Measurements from ENCODE around the gene TH.

DNA sequence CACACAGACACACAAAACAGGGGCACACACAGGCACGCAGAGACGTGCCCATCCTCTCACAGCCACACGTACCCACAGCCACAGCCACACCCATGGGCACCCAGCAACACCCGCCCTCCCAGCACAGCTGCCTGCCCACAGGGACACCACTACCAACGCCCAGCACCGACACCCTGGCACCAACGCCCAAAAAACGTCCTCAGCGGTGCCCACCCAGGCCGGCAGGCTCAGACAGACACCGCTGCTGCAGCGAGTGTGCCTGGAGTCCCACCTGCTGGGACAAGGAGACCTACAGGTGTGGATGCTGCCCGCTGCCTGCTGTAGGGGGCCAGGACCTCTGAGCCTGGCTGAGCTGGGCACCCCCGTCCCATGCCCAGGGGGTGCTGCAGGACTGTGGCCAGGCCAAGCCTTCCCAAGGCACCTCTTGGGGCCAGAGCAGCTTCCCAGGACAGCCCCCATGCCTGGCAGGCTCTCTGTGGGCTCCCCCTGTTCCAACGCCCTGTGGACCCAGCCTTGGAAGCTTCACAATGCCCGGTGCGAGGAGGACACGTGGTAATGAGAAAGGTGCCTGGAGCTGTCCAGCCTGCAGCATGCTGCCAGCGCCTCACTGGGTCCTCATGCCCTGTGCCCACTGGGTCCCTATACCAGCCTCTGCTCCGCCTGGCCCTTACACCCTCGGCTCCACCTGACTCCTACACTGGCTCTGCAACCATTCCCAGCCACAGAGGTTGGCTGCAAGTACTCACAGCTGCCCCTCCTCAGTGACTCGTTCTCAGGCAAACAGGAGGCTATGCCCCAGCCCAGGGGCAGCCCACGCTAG is 45.8 kb upstream of the TH start:
- TF ChIP-seq, protein P1, sequence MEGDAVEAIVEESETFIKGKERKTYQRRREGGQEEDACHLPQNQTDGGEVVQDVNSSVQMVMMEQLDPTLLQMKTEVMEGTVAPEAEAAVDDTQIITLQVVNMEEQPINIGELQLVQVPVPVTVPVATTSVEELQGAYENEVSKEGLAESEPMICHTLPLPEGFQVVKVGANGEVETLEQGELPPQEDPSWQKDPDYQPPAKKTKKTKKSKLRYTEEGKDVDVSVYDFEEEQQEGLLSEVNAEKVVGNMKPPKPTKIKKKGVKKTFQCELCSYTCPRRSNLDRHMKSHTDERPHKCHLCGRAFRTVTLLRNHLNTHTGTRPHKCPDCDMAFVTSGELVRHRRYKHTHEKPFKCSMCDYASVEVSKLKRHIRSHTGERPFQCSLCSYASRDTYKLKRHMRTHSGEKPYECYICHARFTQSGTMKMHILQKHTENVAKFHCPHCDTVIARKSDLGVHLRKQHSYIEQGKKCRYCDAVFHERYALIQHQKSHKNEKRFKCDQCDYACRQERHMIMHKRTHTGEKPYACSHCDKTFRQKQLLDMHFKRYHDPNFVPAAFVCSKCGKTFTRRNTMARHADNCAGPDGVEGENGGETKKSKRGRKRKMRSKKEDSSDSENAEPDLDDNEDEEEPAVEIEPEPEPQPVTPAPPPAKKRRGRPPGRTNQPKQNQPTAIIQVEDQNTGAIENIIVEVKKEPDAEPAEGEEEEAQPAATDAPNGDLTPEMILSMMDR (IDR thresholded peaks at IDR 0.05; ENCODE audit: low read length) = no peak
- no peak for TF ChIP-seq EZH2 (IDR thresholded peaks at IDR 0.05; ENCODE audit: borderline replicate concordance, low read length)
